TTC549 (cell line): ENCODE measurements around the gene PATJ.
"Not testable (repeated sequence)": the region's sequence is repeated elsewhere in the genome, so short reads cannot be mapped to it uniquely, and the experiment has no call there.

Source experiments
- FAIRE-seq: peaks from 2 replicates; lab custom pipeline; 2012; peaks lifted over from hg19 to GRCh38; lab: Jason Lieb, UNC

PATJ gene

DNA sequence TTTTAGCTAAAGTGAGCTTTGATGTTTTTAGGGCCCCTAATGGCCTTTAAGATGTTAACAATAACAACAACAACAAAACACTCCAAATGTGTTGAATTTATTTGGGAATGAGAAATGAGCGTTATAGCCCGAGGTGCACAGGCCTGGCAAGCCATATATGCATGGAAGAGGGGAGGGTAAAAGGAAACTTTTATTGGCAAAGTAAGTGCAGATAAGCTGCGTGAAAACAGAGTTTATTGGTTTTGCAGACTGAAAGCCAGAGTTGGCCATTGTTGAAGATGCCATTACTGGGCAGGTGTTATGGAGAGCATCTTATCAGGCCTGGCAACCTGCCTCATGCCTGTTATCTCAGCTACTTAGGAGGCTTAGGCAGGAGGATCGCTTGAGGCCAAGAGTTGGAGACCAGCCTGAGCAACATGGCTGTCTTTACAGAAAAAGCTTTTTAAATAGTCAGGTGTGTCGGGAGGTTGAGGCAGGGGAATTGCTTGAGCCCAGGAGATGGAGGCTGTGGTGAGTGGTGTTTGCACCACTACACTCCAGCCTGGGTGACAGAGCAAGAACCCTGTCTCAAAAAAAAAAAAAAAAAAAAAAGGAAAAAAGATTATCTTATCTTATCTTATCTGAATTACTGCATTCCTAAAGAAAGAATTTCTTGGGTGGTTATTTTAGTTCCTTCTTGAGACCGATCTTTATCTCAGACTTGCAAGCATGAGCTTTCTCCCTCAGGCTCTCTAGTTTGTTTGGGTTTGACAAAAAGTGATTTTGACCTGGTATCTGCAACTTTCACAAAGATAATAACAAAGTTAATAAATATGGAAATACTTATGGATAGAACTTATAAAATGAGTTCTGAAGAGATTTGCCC, 1.7 kb downstream of the PATJ start:
- FAIRE-seq, result no peak

DNA sequence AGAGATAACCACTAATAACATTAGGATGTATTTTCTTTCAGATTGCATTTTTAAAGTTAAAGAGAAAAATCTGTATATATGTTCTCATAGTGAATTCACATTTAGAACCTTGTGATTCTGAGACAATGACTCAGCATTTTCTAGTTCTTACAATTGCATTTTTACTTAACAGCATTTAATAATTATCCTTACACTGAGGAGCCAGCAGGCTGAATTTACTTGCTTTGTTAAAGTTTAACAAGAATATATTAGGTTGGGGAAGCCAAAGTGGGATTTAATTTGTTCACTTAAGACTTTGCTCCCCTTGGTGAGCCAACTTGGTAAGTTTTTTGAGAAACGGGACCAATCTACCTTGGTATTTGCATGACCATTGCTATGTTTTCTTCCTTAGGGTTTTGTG, 4.5 kb downstream of the PATJ start:
- FAIRE-seq, result no peak

DNA sequence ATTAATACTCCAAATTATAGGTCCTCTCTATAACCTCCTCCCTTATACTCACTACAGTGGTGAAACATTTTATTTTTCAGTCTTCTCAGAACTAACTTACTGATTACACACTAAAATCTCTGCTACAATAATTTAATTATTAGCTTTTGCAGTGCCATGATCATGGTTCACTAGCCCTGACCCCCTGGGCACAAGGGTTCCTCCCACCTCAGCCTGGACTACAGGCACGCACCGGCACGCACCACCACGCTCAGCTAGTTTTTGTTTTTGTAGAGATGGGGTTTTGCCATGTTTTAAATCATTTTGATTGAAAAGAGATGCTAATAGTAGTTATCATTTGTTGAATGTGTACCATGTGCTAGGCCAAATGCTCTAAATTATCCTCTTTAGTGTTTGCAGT, 6.3 kb downstream of the PATJ start:
- FAIRE-seq, result no peak

DNA sequence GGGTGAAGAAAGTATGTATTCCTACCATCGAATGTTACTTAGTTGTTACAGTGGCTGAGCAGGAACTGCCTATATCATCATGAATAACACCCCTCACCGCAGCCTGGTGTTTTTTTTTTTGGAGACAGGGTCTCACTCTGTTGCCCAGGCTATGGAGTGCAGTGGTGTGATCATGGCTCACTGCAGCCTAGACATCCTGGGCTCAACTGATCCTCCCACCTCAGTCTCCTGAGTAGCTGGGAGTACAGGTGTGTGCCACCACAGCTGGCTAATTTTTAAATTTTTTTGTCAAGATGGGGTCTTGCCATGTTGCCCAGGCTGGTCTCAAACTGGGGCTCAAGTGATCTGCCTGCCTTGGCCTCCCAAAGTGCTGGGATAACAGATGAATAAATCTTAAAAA, 7.3 kb downstream of the PATJ start:
- FAIRE-seq, result no peak

DNA sequence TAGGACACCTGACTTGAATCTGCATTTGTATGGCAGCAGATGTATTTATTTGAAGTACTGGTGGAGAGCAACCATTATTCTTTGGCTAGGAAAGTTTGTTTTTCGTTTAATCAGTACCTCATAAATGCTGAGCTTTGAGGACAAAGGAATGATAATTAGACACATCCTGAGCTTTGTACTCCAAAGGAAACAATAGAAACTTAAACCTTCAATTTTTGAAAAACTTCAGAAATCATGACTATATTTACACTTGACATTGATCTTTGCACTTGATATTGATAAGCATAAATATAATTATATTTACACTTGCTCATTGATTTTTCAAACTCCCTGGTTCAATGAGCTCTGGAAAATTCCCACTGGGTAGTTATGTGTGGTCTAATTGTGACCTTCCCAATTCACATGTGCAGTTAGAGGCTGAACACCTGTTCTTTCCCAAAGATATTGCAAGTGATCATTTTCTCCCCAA, 10.7 kb downstream of the PATJ start:
- no peak for FAIRE-seq

DNA sequence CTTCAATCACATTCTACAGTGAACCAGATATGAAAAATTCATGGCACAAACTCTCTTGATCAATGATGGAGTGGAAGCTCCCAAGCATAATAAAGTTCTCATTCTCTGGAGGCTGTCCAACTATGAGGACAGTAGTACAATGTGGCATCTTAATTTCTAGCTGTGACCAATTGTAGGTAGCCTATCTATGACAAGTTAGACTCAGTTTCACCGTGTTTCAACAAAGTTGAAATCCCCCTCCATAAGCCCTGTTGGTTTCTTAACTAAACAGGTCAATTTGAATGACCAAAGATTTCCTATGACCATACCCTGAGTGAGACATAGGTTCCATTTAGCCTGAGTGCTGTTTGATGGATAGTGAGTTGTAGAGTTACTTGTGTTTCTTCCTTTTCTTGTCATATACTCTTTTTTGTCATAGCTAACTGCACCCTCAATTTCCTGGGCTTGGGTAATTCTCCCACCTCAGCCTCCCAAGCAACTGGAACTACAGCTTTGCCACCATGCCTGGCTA, 11.8 kb downstream of the PATJ start:
- FAIRE-seq, result no peak

DNA sequence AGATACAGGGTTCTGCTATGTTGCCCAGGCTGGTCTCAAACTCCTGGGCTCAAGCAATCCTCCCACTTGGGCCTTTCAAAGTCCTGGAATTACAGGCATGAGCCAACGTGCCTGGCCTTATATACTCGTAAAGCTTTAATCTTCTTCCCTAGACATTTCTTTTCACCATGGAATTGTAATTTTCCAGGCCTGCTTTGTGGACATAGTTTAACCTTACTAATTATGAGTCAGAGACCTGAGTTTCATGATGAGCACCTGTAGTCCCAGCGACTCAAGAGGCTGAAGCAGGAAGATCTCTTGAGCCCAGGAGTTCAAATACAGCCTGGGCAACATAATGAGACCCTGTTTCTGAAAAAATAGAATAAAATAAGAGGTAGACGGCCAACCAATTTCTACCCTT, 12.3 kb downstream of the PATJ start:
- FAIRE-seq, result no peak

DNA sequence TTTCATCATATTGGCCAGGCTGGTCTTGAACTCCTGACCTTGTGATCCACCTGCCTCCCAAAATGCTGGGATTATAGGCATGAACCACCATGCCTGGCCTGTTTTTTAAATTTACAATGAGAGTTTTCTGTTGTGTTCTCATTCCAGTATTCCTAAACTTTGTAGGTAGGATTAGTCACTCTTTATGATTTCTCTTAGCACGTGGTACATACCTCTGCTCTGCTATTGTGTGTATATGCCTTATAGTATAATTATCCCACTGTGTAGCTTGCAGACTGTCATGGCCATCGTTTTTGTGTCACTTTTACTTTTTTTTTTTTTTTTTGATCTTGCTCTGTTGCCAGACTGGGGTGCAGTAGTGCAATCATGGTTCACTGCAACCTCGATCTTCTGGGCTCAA, 14.5 kb downstream of the PATJ start:
- no peak for FAIRE-seq

DNA sequence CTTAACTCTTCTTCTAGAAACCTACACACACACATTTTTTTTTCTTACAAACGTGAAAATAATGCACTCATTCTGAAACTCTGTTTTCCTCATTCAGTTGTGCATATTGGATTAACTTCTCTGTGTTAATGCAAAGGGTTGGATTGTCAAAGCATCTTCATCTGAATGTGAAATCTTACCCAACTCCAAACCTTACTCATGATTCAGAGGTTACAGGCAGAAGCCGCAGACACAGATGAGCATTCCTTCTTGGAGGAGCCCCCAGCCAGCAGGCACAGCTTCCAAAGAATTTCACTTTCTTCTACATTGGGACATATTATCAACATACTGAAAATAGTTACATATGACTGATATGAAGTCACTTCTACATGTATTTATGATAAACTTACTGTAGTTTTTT, 15.7 kb downstream of the PATJ start:
- no peak for FAIRE-seq

DNA sequence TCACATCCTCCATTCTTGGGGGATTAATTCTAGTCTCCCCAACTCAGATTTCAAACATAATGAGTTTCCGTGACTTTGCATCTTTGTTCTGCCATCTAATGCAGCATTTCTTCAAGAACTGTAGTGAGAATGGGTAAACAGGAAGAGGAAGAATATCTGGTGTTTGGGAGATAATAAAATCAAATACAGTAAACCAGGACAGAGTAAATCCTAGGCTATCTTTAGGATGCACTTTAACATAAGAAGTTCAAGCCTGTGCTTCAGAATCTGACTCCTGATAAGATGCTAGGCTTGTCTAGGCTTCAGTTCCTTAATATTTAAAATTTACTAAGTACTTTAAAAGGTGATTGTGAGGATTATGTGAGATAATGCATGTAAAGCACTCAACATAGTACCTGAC, 27.9 kb downstream of the PATJ start:
- no peak for FAIRE-seq

DNA sequence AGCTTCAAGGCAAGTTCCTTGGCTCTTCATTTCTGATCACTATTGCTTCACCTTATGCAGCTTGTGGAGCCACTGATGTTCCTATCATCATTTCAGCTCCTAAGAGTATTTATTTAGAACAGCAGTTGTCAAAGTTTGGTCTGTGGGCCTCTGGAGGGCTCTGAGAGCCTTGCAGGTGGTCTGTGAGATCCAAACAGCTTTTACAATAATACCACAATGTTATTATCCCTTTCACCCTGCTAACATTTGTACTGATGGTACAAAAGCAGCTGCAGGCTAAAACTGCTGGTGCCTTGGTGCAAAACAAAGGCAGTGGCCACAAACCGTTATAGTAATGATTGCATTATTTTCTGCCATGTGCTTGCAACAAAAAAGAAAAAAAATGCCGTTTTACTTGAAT, 33.8 kb downstream of the PATJ start:
- FAIRE-seq, result no peak

DNA sequence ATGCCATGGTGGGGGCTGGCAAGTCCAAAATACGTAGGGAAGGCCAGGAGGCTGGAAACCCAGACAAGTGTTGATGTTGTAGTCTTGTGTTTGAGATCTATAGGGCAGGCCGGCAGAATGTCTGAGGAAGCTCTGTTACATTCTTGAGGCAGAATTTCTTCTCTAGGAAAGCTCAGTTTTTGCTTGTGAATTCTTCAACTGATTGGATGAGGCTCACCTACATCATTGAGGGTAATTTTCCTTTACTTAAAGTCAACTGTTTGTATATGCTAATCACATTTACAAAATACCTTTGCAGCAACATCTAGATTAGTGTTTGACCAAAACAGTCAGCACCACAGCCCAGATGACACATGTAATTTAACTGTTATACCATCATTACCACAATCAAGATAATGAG, 37.0 kb downstream of the PATJ start:
- no peak for FAIRE-seq

DNA sequence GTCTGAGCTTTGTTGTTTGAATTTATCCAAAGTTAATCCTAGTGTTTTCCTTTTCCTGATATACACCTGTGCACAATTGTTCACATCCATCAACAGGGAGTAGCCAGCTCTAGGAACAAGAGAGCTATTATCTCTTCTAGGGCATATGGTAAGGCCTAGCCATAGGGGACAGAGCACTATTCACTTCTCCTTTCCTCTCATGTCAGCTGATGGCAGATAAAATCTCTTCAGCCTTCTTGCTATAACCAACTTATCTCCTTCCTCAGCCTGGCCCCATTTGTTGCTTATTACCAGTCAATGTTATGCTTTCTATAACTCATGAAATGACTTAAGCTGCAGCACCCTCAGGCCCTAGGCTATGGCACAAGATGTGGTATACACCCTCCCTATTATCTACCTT, 38.9 kb downstream of the PATJ start:
- FAIRE-seq, result no peak

DNA sequence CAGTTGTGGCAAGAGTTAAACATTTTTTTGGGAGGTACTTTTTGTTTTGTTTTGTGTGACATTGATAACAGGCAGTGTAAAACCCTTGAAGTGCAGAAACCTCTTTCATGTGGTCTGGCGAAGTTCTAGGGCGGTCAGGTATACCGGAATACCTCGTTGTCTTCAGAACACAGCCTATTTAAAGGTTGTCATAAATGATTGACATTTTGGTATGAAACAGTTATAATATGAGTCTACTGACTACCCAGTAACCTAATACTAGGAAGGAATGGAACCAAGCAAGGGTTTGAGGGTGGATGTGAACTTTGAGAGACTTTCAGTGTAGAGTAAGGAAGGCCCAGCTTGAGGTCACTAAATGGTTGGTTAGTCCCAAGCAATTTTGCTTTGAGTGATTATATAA, 40.5 kb downstream of the PATJ start:
- no peak for FAIRE-seq

DNA sequence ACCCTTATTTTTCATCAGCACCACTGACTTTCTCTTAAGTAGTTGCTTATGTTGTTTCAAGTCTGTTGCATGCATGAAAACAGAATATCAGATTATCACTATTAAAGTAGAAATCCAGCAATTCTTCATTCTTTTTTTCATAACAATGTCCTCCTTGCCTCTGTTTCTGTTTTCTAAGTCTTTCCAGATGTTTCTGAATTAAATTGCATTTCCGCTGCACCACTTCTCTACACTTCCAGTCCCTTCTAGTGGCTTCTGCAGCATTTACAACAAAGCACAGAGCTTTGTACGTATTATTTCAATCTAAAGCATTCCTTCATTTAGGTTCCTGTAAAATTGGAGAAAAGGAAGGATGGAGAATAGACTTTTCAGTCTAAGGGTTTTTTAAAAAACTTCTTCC, 42.4 kb downstream of the PATJ start:
- FAIRE-seq, result no peak

DNA sequence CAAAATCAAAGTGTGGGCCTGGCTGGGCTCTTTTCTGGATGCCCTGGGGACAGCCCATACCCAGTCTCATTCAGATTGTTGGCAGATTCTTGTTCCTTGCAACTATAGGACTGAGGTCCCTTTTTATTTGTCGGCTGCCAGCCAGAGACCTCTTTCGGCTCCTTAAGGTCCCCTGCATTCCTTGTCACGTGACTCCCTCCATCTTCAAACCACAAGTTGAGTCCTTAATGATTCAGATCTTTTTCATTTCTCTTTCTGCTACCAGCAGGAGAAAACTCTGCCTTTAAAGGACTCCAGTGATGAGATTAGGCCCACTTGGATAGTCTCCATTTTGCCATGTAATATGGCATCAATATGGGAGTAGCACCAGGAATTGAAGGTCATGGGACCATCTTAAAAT, 48.6 kb downstream of the PATJ start:
- no peak for FAIRE-seq

DNA sequence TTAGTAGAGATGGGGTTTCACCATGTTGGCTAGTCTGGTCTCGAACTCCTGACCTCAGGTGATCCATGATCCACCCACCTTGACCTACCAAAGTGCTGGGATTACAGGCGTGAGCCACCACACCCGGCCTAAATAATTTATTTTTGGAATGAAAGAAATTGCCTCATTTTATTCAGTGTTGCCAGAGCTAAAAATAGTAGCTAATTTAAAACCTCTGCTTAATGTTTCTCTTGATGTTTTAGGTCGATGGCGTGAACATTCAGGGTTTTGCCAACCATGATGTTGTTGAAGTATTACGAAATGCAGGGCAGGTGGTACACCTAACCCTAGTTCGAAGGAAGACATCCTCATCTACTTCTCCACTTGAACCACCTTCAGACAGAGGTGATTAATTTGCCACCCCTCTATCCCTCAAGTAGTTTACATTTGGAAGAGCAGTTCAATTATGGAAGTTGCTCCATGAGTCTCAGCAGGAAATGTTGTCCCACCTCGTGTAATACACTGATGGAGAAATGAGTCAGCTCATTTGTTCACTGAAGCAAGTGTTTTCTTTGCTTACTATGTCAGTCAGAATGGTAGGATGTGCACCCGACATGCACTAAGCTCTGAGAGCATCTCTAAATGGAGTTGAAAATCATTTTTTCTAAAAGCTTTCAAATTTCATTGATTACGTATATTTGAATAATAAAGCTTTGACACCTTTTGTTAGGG, 54.9 kb downstream of the PATJ start:
- FAIRE-seq, result no peak

DNA sequence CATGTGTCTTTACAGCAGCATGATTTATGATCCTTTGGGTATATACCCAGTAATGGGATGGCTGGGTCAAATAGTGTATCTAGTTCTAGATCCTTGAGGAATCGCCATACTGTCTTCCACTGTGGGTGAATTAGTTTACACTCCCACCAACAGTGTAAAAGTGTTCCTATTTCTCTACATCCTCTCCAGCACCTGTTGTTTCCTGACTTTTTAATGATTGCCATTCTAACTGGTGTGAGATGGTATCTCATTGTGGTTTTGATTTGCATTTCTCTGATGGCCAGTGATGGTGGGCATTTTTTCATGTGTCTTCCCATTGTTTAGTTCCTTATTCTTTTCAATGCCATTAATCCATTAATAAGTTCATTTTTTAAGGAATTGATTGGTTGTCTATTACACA, 58.8 kb downstream of the PATJ start:
- not testable (repeated sequence) for FAIRE-seq

DNA sequence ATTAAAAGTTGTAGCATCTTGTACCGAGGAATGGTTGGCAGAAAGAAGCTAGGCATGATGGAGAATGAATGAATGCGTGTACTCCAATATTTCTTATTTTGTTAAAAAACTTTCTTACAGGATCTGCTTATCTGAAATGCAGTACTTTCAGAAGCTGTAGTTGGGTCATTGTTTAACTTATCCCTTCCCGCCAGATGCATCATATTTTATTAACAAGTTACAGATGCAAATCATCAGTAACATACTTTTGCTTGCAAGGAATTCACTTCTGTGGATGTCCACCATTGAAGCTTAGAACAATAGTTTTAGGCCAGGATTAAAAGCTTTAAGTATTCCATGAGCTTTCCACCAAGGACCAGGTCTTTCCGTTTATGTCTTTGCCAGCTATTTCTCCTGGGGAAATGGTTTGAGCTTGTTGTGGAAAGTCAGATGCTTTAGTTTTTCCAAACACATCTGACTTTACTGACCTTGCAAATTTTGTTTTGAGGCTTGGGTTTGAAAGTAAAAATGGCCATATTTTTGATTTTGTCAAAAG, 65.4 kb downstream of the PATJ start:
- no peak for FAIRE-seq

DNA sequence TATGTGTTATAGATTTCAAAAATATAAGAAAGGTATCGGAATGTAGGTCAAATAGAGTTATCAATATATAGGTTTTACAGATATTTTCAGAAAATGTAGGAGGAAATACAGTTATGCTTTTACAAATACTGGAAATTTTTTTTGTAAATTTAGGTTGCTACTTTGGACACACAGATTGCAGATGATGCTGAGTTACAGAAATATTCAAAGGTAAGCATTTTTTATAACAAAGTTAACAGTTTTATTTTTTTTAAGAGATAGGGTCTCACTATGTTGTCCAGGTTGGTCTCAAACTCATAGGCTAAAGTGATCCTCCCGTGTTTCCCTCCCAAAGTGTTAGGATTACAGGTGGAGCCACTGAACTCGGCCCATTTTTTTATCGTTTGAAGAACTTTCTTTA, 66.0 kb downstream of the PATJ start:
- no peak for FAIRE-seq

DNA sequence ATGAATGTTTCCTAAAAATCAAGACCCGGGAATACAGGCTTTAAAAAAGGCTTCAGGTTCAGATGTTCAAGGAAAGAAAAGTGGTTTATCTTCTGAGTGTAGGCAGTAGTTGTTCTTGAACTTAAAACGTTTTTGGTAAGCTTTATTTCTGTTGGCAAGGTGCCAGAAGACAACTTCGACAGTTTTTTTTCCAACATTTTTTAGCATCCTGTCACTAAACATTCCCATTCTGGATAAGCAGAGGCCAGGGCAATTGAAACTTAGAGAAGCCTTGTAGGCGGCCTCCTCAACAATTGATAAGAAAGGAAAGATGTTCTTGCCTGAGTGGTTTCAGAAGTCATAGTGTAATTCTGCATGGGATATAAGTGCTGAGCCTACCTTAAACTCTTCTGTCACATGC, 66.7 kb downstream of the PATJ start:
- no peak for FAIRE-seq

DNA sequence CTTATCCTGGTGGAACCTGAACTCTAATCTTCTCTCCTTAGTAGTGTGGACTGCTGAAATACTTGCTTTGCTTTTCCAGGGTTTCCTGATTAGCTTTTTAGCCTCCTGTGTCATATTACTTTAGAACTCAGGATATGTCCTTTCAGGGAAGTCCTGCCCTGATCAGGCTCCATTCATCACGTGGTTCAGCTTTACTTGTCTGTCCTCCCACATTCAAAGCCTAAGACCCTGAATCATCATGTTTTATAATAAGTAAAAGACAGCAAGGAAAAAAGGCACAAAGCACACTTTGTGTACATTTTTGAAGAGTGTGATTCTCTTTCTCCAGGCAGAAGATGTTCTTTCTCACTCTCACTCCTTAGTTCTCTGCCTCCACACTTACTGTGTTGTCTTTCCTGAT, 70.6 kb downstream of the PATJ start:
- FAIRE-seq, result no peak

DNA sequence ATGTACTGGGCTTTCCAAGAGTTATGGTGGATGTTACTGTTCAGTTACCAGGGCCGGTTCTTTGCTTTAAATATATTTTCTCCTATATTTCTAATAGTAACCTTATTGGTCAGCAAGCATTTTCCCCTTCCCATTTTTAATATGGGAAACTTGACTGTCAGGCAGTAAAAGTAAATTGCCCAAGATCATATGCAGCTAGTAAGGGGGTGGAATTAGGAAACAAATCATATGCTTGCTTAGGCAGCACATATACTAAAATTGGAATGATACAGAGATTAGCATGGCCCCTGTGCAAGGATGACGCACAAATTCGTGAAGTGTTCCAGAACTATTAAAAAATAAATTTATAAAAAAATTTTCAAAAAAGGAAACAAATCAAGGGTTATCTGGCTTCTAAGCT, 73.9 kb downstream of the PATJ start:
- no peak for FAIRE-seq
